ENCODE data around the gene ARHGEF7.
A peak's percentile ranks its signal among the peaks of the same experiment; 100 is the strongest.

DNA sequence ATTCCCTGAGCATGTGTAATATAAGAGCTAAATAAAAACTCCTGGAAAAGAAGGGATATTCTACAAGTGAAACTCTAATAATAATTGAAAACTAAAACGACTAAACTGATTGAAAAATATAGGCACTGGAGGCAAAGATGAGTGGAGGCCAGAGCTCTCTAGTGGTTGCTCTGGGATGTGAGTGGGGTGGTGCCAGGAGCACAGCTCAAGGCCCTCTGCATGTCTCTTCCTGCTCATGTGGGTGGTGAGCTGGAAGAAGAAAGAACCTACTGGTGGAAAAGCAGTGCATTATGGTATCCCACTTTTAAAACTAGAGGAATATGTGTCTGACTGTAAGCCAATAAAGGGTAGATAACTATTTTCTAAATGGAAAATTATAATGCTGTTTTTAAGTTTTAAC lies 15.8 kb upstream of the ARHGEF7 start:
- TF ChIP-seq, protein P1, sequence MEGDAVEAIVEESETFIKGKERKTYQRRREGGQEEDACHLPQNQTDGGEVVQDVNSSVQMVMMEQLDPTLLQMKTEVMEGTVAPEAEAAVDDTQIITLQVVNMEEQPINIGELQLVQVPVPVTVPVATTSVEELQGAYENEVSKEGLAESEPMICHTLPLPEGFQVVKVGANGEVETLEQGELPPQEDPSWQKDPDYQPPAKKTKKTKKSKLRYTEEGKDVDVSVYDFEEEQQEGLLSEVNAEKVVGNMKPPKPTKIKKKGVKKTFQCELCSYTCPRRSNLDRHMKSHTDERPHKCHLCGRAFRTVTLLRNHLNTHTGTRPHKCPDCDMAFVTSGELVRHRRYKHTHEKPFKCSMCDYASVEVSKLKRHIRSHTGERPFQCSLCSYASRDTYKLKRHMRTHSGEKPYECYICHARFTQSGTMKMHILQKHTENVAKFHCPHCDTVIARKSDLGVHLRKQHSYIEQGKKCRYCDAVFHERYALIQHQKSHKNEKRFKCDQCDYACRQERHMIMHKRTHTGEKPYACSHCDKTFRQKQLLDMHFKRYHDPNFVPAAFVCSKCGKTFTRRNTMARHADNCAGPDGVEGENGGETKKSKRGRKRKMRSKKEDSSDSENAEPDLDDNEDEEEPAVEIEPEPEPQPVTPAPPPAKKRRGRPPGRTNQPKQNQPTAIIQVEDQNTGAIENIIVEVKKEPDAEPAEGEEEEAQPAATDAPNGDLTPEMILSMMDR (IDR thresholded peaks at IDR 0.05; ENCODE audit: low read depth, low read length): 0 out of 2 replicates have a peak, but pooled peaks have one; percentile 7
- no peak for TF ChIP-seq EZH2phosphoT487 (IDR thresholded peaks at IDR 0.05; ENCODE audit: low read depth)

All from OCI-LY3 (cell line).